Esophagus muscularis mucosa (tissue), 3 donors: ENCODE results near the gene SMARCA5.
A peak's percentile ranks its signal among the peaks of the same experiment; 100 is the strongest.

ENCODE experiments used
- POLR2A ChIP-seq: fragments of 450-650 bp; IDR thresholded peaks from one replicate; pipeline ENCODE4 v1.6.1; 2017; ENCODE audit warnings: antibody characterized with exemption, moderate library complexity, mild to moderate bottlenecking, low read depth
- TF ChIP-seq, protein P1 (sequence below), 3 experiments: fragments of 200-600 bp in 2 of 3; fragments of 450-650 bp in 1 of 3; sonication (generic) in 2 of 3; IDR thresholded peaks; one replicate each; pipeline ENCODE4 v1.5.1; 2017 to 2019; ENCODE audit warnings: antibody characterized with exemption in 3 of 3, mild to moderate bottlenecking in 2 of 3, moderate library complexity in 1 of 3

DNA sequence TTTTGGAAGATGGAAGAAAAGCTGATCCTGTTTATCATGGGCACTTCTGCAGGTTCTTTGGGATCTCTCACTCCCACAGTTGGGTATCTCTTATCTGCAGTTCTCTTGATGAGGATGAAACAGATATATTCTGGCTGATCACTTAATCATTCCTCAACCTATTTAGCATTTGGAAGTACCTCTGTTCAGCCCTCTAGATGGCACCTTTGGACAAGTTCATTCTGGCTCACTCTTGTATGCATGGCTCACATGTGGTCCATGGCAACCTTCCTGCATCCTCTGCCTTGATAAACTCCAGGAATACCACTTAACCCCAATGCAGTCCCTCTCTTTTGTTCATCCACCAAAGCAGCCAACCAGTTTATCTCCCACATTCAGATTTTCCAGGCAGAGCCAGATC, 74.2 kb downstream of the SMARCA5 start:
- TF ChIP-seq, protein P1, sequence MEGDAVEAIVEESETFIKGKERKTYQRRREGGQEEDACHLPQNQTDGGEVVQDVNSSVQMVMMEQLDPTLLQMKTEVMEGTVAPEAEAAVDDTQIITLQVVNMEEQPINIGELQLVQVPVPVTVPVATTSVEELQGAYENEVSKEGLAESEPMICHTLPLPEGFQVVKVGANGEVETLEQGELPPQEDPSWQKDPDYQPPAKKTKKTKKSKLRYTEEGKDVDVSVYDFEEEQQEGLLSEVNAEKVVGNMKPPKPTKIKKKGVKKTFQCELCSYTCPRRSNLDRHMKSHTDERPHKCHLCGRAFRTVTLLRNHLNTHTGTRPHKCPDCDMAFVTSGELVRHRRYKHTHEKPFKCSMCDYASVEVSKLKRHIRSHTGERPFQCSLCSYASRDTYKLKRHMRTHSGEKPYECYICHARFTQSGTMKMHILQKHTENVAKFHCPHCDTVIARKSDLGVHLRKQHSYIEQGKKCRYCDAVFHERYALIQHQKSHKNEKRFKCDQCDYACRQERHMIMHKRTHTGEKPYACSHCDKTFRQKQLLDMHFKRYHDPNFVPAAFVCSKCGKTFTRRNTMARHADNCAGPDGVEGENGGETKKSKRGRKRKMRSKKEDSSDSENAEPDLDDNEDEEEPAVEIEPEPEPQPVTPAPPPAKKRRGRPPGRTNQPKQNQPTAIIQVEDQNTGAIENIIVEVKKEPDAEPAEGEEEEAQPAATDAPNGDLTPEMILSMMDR (IDR thresholded peaks at IDR 0.05), result peak in 1 of 3 experiments; percentile 28
- no peak for TF ChIP-seq POLR2A
